ENCODE data around the gene CTNNA3. TPM values are rescaled to one million over a fixed set of nuclear protein-coding genes. Genes with fewer than 3 reads are reported as not detected.

CTNNA3 gene
- total RNA-seq, 1 experiment from 2014 or later: 0.20 TPM

DNA sequence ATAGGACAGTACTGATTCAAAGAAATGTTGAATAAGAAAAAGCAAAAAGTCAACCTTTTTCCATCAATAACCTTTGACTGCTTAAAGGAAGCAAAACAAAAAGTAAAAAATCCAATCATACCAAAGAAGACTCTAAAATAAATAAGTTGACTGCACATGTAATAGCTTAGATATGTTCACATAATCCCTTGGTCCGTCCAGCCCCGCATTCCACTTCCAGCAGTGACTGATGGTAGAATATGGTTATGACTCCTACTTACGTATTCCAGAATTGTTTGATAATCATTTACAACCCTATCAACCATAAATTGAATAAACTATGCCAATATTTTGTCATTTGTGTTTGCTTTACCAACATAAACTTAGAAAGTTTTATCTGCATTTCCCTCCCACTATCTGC lies 77.9 kb downstream of the CTNNA3 start:
- no peaks in the 10 kb centered on the region for H3K9me3 Mint-ChIP-seq (ENCODE audit: unreplicated experiment)
- no peaks in the 10 kb centered on the region for H3K27me3 Mint-ChIP-seq (ENCODE audit: insufficient read depth, unreplicated experiment)
- H3K27ac Mint-ChIP-seq (ENCODE audit: unreplicated experiment): no peak overlapping the region
- no peak overlapping the region for H3K4me3 ChIP-seq (ENCODE audit: low read depth, low read length)
- H3K4me1 Mint-ChIP-seq (ENCODE audit: low read depth, unreplicated experiment): no peaks in the 10 kb centered on the region
- no peaks in the 10 kb centered on the region for H3K9me3 ChIP-seq
- ChIA-PET POLR2A (no interaction called here), CTCF (no interaction called here)
- no peak overlapping the region for H3K4me3 Mint-ChIP-seq (ENCODE audit: unreplicated experiment)
- TF ChIP-seq, protein P1, sequence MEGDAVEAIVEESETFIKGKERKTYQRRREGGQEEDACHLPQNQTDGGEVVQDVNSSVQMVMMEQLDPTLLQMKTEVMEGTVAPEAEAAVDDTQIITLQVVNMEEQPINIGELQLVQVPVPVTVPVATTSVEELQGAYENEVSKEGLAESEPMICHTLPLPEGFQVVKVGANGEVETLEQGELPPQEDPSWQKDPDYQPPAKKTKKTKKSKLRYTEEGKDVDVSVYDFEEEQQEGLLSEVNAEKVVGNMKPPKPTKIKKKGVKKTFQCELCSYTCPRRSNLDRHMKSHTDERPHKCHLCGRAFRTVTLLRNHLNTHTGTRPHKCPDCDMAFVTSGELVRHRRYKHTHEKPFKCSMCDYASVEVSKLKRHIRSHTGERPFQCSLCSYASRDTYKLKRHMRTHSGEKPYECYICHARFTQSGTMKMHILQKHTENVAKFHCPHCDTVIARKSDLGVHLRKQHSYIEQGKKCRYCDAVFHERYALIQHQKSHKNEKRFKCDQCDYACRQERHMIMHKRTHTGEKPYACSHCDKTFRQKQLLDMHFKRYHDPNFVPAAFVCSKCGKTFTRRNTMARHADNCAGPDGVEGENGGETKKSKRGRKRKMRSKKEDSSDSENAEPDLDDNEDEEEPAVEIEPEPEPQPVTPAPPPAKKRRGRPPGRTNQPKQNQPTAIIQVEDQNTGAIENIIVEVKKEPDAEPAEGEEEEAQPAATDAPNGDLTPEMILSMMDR (IDR thresholded peaks at IDR 0.05; ENCODE audit: insufficient read depth in 1 of 2, low read depth in 1 of 2, low read length in 1 of 2, severe bottlenecking in 1 of 2, unreplicated experiment in 1 of 2): no peak
- H3K27me3 ChIP-seq (replicated peaks; ENCODE audit: control insufficient read depth, insufficient read depth, low read length): no peaks in the 10 kb centered on the region
- H3K36me3 Mint-ChIP-seq (ENCODE audit: insufficient read depth, unreplicated experiment): no peaks in the 10 kb centered on the region
- BruUV-seq (replicated peaks): no TSS peak
- intact Hi-C loops (cut with micrococcal nuclease; ENCODE audit: unreplicated experiment): no loop called here
- H3K4me1 ChIP-seq: no peaks in the 10 kb centered on the region
- no peaks in the 10 kb centered on the region for H3K36me3 ChIP-seq (ENCODE audit: control insufficient read depth, insufficient read depth, low read length)
- DNase-seq: no peak

DNA sequence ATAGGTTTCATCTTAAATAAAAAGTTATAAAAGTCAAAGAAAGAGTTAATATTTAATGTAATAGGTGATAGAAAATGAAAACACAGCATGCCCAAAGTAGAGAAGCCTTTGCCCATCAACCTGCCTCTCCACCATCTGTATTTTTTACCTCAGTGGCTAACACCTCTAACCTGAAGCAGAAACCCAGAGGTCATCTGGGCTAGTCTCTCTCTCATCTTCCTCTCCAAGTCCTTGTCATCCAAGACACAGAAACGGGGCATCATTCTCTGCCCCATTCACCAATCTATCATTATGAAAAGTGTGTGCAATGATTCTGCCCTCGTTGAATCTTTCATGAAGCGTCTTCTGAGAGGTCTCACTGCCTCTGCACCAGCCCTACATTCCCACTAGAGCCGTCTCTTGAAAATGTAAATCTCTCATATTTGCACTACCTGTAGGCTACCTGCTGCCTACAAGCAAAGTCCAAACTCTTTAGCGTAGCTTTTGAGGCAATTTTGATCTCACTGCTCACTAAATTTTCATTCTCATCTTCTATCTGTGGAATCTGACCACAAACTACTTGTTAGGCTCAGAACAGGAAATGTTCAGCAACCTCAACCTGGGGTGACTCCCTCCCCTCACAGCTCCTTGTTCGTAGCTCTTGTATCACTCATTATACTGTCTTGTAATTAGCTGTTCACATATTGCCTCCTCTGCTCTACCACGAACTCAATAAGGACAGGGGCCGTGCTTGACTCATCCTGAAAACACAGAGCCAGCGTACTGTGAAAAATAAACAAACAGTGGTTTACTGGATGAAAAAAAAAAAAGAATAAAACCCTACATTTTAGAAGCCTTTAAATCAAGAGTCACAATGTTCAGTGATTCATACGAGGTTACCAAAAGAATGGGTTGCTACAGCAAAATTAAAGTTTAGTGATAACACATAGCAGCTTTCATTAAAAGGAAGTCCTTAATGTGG lies 83.1 kb downstream of the CTNNA3 start:
- intact Hi-C loops (cut with micrococcal nuclease; ENCODE audit: unreplicated experiment): no loop called here
- ChIA-PET POLR2A (no interaction called here), CTCF (no interaction called here)
- no peak overlapping the region for H3K4me3 Mint-ChIP-seq (ENCODE audit: unreplicated experiment)
- H3K4me1 Mint-ChIP-seq (ENCODE audit: low read depth, unreplicated experiment): no peaks in the 10 kb centered on the region
- Histone ChIP-seq H3K27me3 (replicated peaks; ENCODE audit: control insufficient read depth, insufficient read depth, low read length) (no peaks in the 10 kb centered on the region), H3K4me3 (ENCODE audit: low read depth, low read length) (no peak overlapping the region), H3K9me3 (no peaks in the 10 kb centered on the region), H3K4me1 (no peaks in the 10 kb centered on the region), H3K36me3 (ENCODE audit: control insufficient read depth, insufficient read depth, low read length) (no peaks in the 10 kb centered on the region)
- TF ChIP-seq, protein P1 (IDR thresholded peaks at IDR 0.05; ENCODE audit: insufficient read depth in 1 of 2, low read depth in 1 of 2, low read length in 1 of 2, severe bottlenecking in 1 of 2, unreplicated experiment in 1 of 2): no peak
- H3K27ac Mint-ChIP-seq (ENCODE audit: unreplicated experiment): no peak overlapping the region
- no peaks in the 10 kb centered on the region for H3K27me3 Mint-ChIP-seq (ENCODE audit: insufficient read depth, unreplicated experiment)
- BruUV-seq (replicated peaks): no TSS peak
- H3K36me3 Mint-ChIP-seq (ENCODE audit: insufficient read depth, unreplicated experiment): no peaks in the 10 kb centered on the region
- no peaks in the 10 kb centered on the region for H3K9me3 Mint-ChIP-seq (ENCODE audit: unreplicated experiment)
- DNase-seq: no peak

DNA sequence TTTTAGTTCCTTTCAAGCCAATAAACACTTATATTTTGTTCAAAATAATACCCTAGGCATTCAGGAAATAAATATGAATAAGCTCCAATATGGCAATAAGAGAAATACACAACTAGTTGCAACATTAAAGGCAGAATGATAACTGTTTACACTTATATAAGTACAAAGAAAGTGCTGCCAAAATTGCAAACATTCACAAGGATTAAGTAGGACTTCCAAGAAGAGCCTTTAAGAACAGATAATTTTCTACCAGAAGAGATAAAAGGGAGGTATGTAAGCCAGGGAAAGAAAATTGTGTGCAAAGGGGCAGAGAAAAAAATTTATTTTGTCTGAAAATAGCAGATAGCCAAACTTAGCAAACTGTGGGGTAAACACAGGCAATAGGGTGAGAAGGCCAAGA lies 83.8 kb downstream of the CTNNA3 start:
- ChIA-PET POLR2A (no interaction called here), CTCF (no interaction called here)
- H3K36me3 ChIP-seq (ENCODE audit: control insufficient read depth, insufficient read depth, low read length): no peaks in the 10 kb centered on the region
- no peak for DNase-seq
- no peaks in the 10 kb centered on the region for H3K9me3 ChIP-seq
- no peaks in the 10 kb centered on the region for H3K27me3 Mint-ChIP-seq (ENCODE audit: insufficient read depth, unreplicated experiment)
- H3K9me3 Mint-ChIP-seq (ENCODE audit: unreplicated experiment): no peaks in the 10 kb centered on the region
- H3K27me3 ChIP-seq (replicated peaks; ENCODE audit: control insufficient read depth, insufficient read depth, low read length): no peaks in the 10 kb centered on the region
- TF ChIP-seq, protein P1 (IDR thresholded peaks at IDR 0.05; ENCODE audit: insufficient read depth in 1 of 2, low read depth in 1 of 2, low read length in 1 of 2, severe bottlenecking in 1 of 2, unreplicated experiment in 1 of 2): no peak
- BruUV-seq (replicated peaks): no TSS peak
- H3K36me3 Mint-ChIP-seq (ENCODE audit: insufficient read depth, unreplicated experiment): no peaks in the 10 kb centered on the region
- H3K4me1 ChIP-seq: no peaks in the 10 kb centered on the region
- H3K27ac Mint-ChIP-seq (ENCODE audit: unreplicated experiment): no peak overlapping the region
- H3K4me1 Mint-ChIP-seq (ENCODE audit: low read depth, unreplicated experiment): no peaks in the 10 kb centered on the region
- intact Hi-C loops (cut with micrococcal nuclease; ENCODE audit: unreplicated experiment): no loop called here
- H3K4me3 Mint-ChIP-seq (ENCODE audit: unreplicated experiment): no peak overlapping the region
- H3K4me3 ChIP-seq (ENCODE audit: low read depth, low read length): no peak overlapping the region

Measured in Caco-2 (cell line).